ENCODE measurements around the gene SACM1L. TPM values are rescaled to one million over a fixed set of nuclear protein-coding genes. Genes with fewer than 3 reads are reported as not detected.

Gene SACM1L
- total RNA-seq, 1 donor from 2014 or later: 50.8 TPM

DNA sequence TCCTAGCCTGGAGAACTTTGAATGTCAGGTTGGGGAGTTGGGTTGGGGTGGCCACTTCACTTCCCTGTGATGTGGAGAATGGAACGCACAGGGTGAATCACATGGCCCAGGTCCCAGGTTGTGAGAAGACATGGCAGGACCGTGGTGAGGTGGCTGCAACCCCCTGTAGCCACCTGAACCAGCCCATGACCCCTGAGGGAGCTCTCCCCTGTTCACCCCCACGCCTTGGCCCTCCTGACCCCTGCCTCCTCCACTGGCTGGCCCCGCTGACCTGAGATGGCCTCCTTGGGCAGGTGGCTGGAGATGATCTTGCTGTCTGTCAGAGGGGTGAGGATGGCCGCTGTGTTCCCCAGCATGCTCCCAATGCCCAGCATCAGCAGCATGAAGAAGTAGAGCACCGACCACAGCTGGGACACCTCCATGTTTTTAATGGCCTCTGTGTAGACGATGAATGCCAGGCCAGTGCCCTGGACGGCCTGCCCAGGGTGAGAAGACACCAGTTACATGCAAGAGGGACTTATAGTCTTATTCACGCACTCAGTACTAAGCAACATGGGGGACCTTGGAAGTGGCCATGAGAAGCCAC is 76.2 kb downstream of the SACM1L start:
- no peak for DNase-seq (ENCODE audit: low spot score)

- DNase-seq (ENCODE audit: low spot score): no peak
These were observed 76.8 kb downstream of the SACM1L start for GRCh38 chr3:45765958-45766357.

- DNase-seq (ENCODE audit: low spot score): no peak
These were observed 82.1 kb downstream of the SACM1L start for GRCh38 chr3:45771166-45771775.

DNA sequence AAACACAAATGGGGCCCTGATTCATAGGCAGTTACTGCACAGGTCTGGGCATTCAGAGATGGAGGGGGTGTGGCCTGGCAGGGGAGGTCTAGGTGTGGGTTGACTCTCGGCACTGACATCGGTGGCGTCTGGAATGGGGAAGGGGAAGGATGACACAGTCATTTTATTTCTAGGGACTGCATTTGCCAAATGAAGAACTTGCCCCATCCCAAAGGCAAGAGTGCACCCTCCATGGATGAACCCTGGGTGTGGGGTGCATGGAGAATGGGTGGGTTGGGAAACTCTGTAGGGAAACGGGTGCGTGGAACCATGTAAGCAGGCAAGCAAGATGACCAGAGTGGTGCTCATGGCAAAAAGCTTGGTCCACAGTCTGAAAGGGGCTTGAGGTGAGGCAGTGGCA is 82.6 kb downstream of the SACM1L start:
- no peak for DNase-seq (ENCODE audit: low spot score)

DNA sequence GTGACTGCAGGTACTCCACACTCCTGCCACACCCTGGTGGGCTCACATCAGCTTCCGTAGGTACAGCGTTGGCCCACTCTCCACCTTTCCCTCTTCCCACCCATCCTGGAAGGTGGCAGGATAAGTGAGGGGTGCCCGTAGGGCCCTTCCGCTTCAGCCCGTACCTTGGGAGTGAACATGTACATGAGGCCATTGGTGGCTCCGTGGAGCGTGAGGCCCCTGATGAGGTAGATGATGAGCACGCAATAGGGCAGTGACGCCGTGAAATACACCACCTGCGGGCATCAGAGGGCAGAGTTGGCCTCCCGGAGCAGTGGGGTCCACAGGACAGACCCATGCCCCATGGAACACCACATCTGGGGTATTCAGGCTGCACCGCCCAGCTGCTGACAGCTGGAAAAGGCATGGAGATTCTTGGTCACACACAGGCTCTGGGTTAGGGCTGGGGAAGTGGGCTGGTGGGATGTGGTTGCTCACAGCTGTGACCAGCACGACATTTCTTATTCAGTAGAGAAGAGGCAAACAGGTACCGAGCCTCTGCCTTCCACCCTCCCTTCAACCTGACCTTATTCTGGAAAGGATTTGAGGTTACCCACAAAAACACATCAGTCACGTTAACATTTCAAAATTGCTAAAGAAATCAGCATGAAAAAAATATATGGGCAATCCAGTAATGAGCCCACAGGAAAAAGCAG is 83.3 kb downstream of the SACM1L start:
- no peak for DNase-seq (ENCODE audit: low spot score)

GRCh38 chr3:45773072-45773471 is 83.9 kb downstream of the SACM1L start:
- no peak for DNase-seq (ENCODE audit: low spot score)

- no peak for DNase-seq (ENCODE audit: low spot score)
These were observed 84.7 kb downstream of the SACM1L start for GRCh38 chr3:45773714-45774449.

GRCh38 chr3:45774581-45775521 is 85.7 kb downstream of the SACM1L start:
- DNase-seq (ENCODE audit: low spot score): no peak

DNA sequence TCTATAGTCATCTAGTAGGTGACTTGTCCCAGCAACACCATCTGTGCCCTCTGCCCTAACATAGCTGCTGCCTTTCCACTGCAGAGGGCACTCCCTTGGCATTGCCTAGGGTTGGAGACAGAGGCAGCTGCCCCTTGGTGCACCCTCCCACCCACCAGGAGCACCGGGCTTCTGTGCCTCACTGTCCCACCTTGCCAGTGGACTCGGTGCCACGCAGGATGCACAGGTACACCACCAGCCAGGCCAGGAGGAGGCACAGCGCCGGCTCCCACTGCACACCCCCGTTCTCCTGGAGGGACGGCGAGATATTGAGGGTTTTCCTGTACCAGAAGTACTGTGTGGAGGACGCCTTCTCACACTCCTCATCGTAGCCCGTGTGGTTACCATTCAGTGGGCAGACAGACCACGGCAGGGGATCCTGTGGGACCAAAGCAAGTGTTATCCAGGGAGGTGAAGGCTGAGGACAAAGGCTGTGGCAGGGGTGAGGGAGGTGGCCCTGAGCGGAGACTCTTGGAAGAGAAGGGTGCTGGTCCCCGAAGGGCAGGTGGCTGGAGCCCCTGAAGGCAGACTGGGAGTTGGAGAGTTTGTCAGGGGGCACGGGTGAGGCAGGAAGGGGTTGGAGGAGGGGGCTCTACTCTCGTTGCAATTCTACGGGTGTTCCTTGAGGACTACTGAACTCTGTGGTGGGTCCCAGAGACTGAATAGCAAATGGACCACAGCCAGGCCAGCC is 86.5 kb downstream of the SACM1L start:
- no peak for DNase-seq (ENCODE audit: low spot score)

DNA sequence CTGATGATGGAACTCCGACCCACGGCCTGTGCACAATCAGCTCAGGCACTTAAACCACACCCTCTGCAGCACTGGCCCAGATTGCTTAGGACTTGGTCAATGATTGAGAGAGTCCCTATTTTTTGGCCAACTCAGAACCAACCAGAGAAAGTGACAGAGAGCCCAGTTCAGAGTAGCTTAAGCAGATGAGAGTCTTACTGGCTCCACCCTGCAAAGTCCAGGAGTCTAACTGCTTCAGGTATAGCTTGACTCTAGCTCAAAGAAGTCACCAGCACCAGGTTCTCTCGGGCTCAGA is 87.1 kb downstream of the SACM1L start:
- no peak for DNase-seq (ENCODE audit: low spot score)

DNA sequence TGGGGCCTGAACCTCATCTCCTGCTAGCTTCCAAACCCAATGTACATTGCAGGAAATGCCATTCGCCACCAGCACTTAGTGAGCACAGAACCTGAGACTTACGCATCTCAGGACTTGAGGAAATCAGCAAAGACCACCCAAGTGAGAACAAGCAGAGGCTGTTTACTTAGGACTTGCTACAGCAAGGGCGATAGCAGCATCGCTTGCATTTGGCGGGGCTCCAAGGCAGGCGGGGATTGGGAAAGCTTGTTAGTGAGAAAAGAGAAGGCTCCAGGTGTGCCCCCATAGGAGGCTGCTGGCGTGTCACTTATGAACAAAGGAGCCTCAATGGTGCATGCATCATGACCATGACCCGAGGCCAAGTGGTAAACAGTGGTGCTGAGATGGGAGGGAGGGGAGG is 87.4 kb downstream of the SACM1L start:
- DNase-seq (ENCODE audit: low spot score): no peak

DNA sequence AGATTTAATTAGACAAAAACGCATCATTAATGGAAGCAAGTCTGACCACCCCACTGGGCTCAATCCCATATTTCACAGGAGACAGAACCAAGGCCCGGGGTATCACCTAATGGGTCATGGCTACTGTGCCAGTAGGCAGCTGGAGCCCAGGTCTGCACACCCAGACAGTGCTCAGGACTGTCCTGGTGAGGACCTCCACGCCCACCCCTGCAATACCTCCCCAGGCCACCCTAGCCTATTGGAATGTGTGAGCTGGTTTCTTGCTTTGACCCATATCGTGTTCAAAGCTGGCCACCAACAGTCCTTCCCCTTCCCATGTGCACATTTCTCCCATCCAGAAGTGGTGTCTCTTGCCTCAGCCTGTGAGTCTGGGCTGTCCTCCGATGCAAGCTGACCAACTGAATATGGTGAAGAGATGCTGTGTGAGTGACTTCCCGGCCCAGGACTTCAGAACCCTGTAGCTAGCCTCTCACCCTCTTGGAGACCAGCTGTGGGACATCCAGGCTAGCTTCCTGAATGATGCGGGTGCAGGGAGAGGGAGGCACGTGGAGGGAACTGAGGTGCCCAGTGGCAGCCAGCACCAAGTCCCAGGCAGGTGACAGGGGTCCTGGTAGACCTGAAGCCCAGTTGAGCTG is 88.0 kb downstream of the SACM1L start:
- no peak for DNase-seq (ENCODE audit: low spot score)

GRCh38 chr3:45777746-45778386 is 88.7 kb downstream of the SACM1L start:
- DNase-seq (ENCODE audit: low spot score): no peak

DNA sequence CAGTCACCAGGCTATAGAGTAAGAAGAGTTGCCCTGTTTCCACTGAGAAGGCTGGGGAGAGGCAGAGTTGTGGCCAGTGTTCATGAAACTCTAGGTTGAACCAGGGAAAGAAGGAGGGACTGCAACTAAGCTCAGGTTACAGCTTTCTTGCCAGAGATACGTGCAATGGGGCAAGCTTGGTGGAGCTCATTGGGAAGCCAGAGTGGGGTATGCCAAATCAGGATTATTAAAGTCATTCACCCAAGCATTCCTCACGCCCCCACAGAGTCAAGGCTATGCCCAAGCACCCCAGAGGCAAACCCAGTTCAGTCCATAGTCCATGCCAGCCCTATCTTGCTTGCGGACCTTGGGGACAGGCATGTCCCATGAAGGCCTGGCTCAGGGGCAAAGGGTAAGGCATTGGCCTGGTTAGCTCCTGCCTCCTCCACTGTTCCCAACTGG is 89.6 kb downstream of the SACM1L start:
- DNase-seq (ENCODE audit: low spot score): no peak

- no peak for DNase-seq (ENCODE audit: low spot score)
These were observed 90.8 kb downstream of the SACM1L start for GRCh38 chr3:45779746-45780735.

GRCh38 chr3:45781271-45781670 is 92.1 kb downstream of the SACM1L start:
- DNase-seq (ENCODE audit: low spot score): no peak

GRCh38 chr3:45781841-45782240 is 92.6 kb downstream of the SACM1L start:
- no peak for DNase-seq (ENCODE audit: low spot score)

- no peak for DNase-seq (ENCODE audit: low spot score)
These were observed 93.2 kb downstream of the SACM1L start for GRCh38 chr3:45782381-45782780.

DNA sequence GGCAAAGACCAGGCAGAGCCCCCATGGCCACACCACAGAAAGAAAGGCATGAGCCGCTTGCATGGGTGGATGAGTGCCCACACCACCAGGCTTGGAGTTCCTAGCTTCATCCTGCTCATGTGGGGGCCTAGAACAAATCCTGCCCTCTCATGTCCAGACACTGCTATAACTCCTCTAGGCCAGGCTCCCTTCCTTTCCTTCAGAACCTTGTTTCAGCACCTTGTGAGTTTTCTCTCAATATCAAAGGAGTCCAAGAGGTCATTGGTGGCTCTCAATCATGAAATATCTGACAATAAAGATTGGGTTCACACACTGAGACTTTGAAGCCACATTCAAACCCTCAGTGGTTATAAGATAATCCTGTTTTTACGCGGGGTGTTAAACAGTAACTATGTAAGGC is 94.5 kb downstream of the SACM1L start:
- DNase-seq (ENCODE audit: low spot score): no peak
